ENCODE data around the gene SOWAHA.
"Not testable (repeated sequence)": the region's sequence is repeated elsewhere in the genome, so short reads cannot be mapped to it uniquely, and the experiment has no call there.

The SOWAHA gene

GRCh38 chr5:132788990-132789886 lies 23.9 kb upstream of the SOWAHA start:
- peaks cover 7% of the 10 kb centered on the region for H3K4me1 Mint-ChIP-seq
- no peak overlapping the region for H3K4me3 Mint-ChIP-seq
- H3K27ac Mint-ChIP-seq: no peak overlapping the region
- no peak for DNase-seq
- no peak for ATAC-seq
- H3K9me3 Mint-ChIP-seq: no peaks in the 10 kb centered on the region
- peaks cover 27% of the 10 kb centered on the region for H3K27me3 Mint-ChIP-seq

- DNase-seq (no peak), ATAC-seq (no peak)
- Mint-ChIP-seq H3K27ac (peak overlapping the region in 1 of 2 donors; percentile 66), H3K4me1 (peaks cover under 1% of the 10 kb centered on the region), H3K27me3 (peaks cover 20% of the 10 kb centered on the region), H3K4me3 (no peak overlapping the region), H3K9me3 (no peaks in the 10 kb centered on the region)
Measured at GRCh38 chr5:132790201-132790865, 22.8 kb upstream of the SOWAHA start.

- no peaks in the 10 kb centered on the region for H3K4me1 Mint-ChIP-seq
- peaks cover 16% of the 10 kb centered on the region for H3K27me3 Mint-ChIP-seq
- DNase-seq (no peak), ATAC-seq (no peak)
- H3K27ac Mint-ChIP-seq: no peak overlapping the region
- H3K4me3 Mint-ChIP-seq: no peak overlapping the region
- no peaks in the 10 kb centered on the region for H3K9me3 Mint-ChIP-seq
Measured at GRCh38 chr5:132791026-132791425, 22.1 kb upstream of the SOWAHA start.

- H3K4me1 Mint-ChIP-seq: peaks cover 7% of the 10 kb centered on the region
- peaks cover 42% of the 10 kb centered on the region for H3K27me3 Mint-ChIP-seq
- H3K4me3 Mint-ChIP-seq: no peak overlapping the region
- no peaks in the 10 kb centered on the region for H3K9me3 Mint-ChIP-seq
- no peak overlapping the region for H3K27ac Mint-ChIP-seq
- DNase-seq (no peak), ATAC-seq (no peak)
Measured at GRCh38 chr5:132797651-132798050, 15.5 kb upstream of the SOWAHA start.

- no peak for ATAC-seq
- Mint-ChIP-seq H3K9me3 (no peaks in the 10 kb centered on the region), H3K27me3 (peaks cover 53% of the 10 kb centered on the region), H3K4me3 (no peak overlapping the region), H3K4me1 (peaks cover 7% of the 10 kb centered on the region), H3K27ac (no peak overlapping the region)
- no peak for DNase-seq
Measured at GRCh38 chr5:132799392-132799791, 13.7 kb upstream of the SOWAHA start.

- no peak overlapping the region for H3K4me3 Mint-ChIP-seq
- H3K4me1 Mint-ChIP-seq: peaks cover 7% of the 10 kb centered on the region
- H3K27ac Mint-ChIP-seq: no peak overlapping the region
- H3K27me3 Mint-ChIP-seq: peaks cover 65% of the 10 kb centered on the region
- H3K9me3 Mint-ChIP-seq: no peaks in the 10 kb centered on the region
- no peak for DNase-seq
- no peak for ATAC-seq
Measured at GRCh38 chr5:132800545-132800944, 12.6 kb upstream of the SOWAHA start.

- H3K9me3 Mint-ChIP-seq: no peaks in the 10 kb centered on the region
- peaks cover 70% of the 10 kb centered on the region for H3K27me3 Mint-ChIP-seq
- no peak overlapping the region for H3K4me3 Mint-ChIP-seq
- peaks cover 7% of the 10 kb centered on the region for H3K4me1 Mint-ChIP-seq
- DNase-seq (no peak), ATAC-seq (no peak)
- no peak overlapping the region for H3K27ac Mint-ChIP-seq
Measured at GRCh38 chr5:132802044-132802684, 10.9 kb upstream of the SOWAHA start.

GRCh38 chr5:132802685-132803066 lies 10.4 kb upstream of the SOWAHA start:
- not testable (repeated sequence) for ATAC-seq, DNase-seq, H3K9me3 Mint-ChIP-seq, H3K4me3 Mint-ChIP-seq, H3K4me1 Mint-ChIP-seq, H3K27ac Mint-ChIP-seq
- H3K27me3 Mint-ChIP-seq: peaks cover 75% of the 10 kb centered on the region

- H3K4me3 Mint-ChIP-seq, ATAC-seq, H3K9me3 Mint-ChIP-seq, H3K27ac Mint-ChIP-seq, H3K4me1 Mint-ChIP-seq, DNase-seq: not testable (repeated sequence)
- peaks cover 84% of the 10 kb centered on the region for H3K27me3 Mint-ChIP-seq
Measured at GRCh38 chr5:132804219-132804618, 8.9 kb upstream of the SOWAHA start.

- not testable (repeated sequence) for H3K9me3 Mint-ChIP-seq, H3K27ac Mint-ChIP-seq, H3K4me1 Mint-ChIP-seq, ATAC-seq, H3K4me3 Mint-ChIP-seq, DNase-seq
- H3K27me3 Mint-ChIP-seq: peaks cover 91% of the 10 kb centered on the region
Measured at GRCh38 chr5:132805872-132806271, 7.2 kb upstream of the SOWAHA start.

- H3K27ac Mint-ChIP-seq, H3K4me1 Mint-ChIP-seq, DNase-seq, H3K4me3 Mint-ChIP-seq, H3K9me3 Mint-ChIP-seq, ATAC-seq: not testable (repeated sequence)
- H3K27me3 Mint-ChIP-seq: peaks cover 91% of the 10 kb centered on the region
Measured at GRCh38 chr5:132806804-132807162, 6.3 kb upstream of the SOWAHA start.

- DNase-seq: no peak
- no peak overlapping the region for H3K27ac Mint-ChIP-seq
- H3K9me3 Mint-ChIP-seq: no peaks in the 10 kb centered on the region
- no peak for ATAC-seq
- H3K4me1 Mint-ChIP-seq: peaks cover 3% of the 10 kb centered on the region
- no peak overlapping the region for H3K4me3 Mint-ChIP-seq
- H3K27me3 Mint-ChIP-seq: peaks cover 91% of the 10 kb centered on the region
Measured at GRCh38 chr5:132807163-132807838, 5.8 kb upstream of the SOWAHA start.

- ATAC-seq: no peak
- no peak for DNase-seq
- H3K27ac Mint-ChIP-seq: no peak overlapping the region
- peaks cover 89% of the 10 kb centered on the region for H3K27me3 Mint-ChIP-seq
- no peaks in the 10 kb centered on the region for H3K9me3 Mint-ChIP-seq
- H3K4me3 Mint-ChIP-seq: no peak overlapping the region
- peaks cover 11% of the 10 kb centered on the region for H3K4me1 Mint-ChIP-seq
Measured at GRCh38 chr5:132808448-132808847, 4.7 kb upstream of the SOWAHA start.

- peaks cover 11% of the 10 kb centered on the region for H3K4me1 Mint-ChIP-seq
- no peak overlapping the region for H3K4me3 Mint-ChIP-seq
- DNase-seq (no peak), ATAC-seq (no peak)
- no peaks in the 10 kb centered on the region for H3K9me3 Mint-ChIP-seq
- peaks cover 85% of the 10 kb centered on the region for H3K27me3 Mint-ChIP-seq
- no peak overlapping the region for H3K27ac Mint-ChIP-seq
Measured at GRCh38 chr5:132808866-132809265, 4.2 kb upstream of the SOWAHA start.

GRCh38 chr5:132810605-132811004 lies 2.5 kb upstream of the SOWAHA start:
- peaks cover 11% of the 10 kb centered on the region for H3K4me1 Mint-ChIP-seq
- H3K27me3 Mint-ChIP-seq: peaks cover 76% of the 10 kb centered on the region

More at GRCh38 chr5:132810605-132811004, 2.5 kb upstream of the SOWAHA start:
- Mint-ChIP-seq H3K27ac (no peak overlapping the region), H3K9me3 (no peaks in the 10 kb centered on the region), H3K4me3 (no peak overlapping the region)
- no peak for ATAC-seq
- no peak for DNase-seq

Measured in stimulated activated naive CD8-positive, alpha-beta T cell treated with anti-CD3 and anti-CD28 coated beads, Interleukin-15, amount 100 ng/mL, for 72 hours (primary cell).